Neural crest cell (in vitro differentiated cells): ENCODE measurements around the gene UBE2K. TPM values are rescaled to one million over a fixed set of nuclear protein-coding genes. Genes with fewer than 3 reads are reported as not detected.

Source experiments
- DNase-seq: peaks from one replicate; pipeline ENCODE4 v3.0.0; 2021; ENCODE audit warnings: low read depth, mixed read lengths, low spot score
- H3K27ac Mint-ChIP-seq: one replicate; pipeline ENCODE4 v1.8.0; 2021; ENCODE audit warnings: mild to moderate bottlenecking, mixed read lengths; ENCODE audit not compliant: unreplicated experiment
- H3K27me3 Mint-ChIP-seq: 2 replicates; pipeline ENCODE4 v1.8.0; 2021; ENCODE audit warnings: low read depth, mild to moderate bottlenecking, mixed read lengths
- H3K36me3 Mint-ChIP-seq: 2 replicates; pipeline ENCODE4 v1.8.0; 2021; ENCODE audit warnings: low read depth, mild to moderate bottlenecking, mixed read lengths
- H3K4me1 Mint-ChIP-seq: 2 replicates; pipeline ENCODE4 v1.8.0; 2021; ENCODE audit warnings: mixed read lengths
- H3K4me3 Mint-ChIP-seq: one replicate; pipeline ENCODE4 v1.8.0; 2021; ENCODE audit warnings: mild to moderate bottlenecking, mixed read lengths
- H3K9me3 Mint-ChIP-seq: 2 replicates; pipeline ENCODE4 v1.8.0; 2021; ENCODE audit warnings: mixed read lengths
- total RNA-seq: library from RNA; stranded (reverse); gene quantifications from 2 replicates; pipeline ENCODE4 v1.2.1, GENCODE V29; 2021
- TF ChIP-seq, protein P1 (sequence below): fragments of 200-600 bp; sonication (generic); conservative IDR thresholded peaks from 2 replicates; pipeline ENCODE4 v1.5.0; 2021; ENCODE audit warnings: antibody characterized with exemption, mild to moderate bottlenecking

UBE2K gene
- total RNA-seq, 1 donor from 2014 or later: 79.3 TPM

- TF ChIP-seq, protein P1, sequence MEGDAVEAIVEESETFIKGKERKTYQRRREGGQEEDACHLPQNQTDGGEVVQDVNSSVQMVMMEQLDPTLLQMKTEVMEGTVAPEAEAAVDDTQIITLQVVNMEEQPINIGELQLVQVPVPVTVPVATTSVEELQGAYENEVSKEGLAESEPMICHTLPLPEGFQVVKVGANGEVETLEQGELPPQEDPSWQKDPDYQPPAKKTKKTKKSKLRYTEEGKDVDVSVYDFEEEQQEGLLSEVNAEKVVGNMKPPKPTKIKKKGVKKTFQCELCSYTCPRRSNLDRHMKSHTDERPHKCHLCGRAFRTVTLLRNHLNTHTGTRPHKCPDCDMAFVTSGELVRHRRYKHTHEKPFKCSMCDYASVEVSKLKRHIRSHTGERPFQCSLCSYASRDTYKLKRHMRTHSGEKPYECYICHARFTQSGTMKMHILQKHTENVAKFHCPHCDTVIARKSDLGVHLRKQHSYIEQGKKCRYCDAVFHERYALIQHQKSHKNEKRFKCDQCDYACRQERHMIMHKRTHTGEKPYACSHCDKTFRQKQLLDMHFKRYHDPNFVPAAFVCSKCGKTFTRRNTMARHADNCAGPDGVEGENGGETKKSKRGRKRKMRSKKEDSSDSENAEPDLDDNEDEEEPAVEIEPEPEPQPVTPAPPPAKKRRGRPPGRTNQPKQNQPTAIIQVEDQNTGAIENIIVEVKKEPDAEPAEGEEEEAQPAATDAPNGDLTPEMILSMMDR: no peak
- H3K4me3 Mint-ChIP-seq: no peak overlapping the region
- H3K9me3 Mint-ChIP-seq: no peaks in the 10 kb centered on the region
- peaks cover 4% of the 10 kb centered on the region for H3K4me1 Mint-ChIP-seq
- H3K36me3 Mint-ChIP-seq: peaks cover 17% of the 10 kb centered on the region
- DNase-seq: no peak
- no peaks in the 10 kb centered on the region for H3K27me3 Mint-ChIP-seq
- no peak overlapping the region for H3K27ac Mint-ChIP-seq
These were observed 127.8 kb downstream of the UBE2K start for GRCh38 chr4:39825741-39826231.

Other genes starting within 250 kb of the UBE2K start
- gene RPL9, start 239.2 kb upstream of the UBE2K start, total RNA-seq: 1,529 and 1,562 TPM in 2 replicates
- 17.6 and 19.0 TPM in 2 replicates for gene LIAS, start 239.1 kb upstream of the UBE2K start, total RNA-seq
- 110 and 111 TPM in 2 replicates for gene UGDH, start 170.7 kb upstream of the UBE2K start, total RNA-seq
- 7.9 and 9.8 TPM in 2 replicates for gene SMIM14, start 59.3 kb upstream of the UBE2K start, total RNA-seq